Renal pelvis (tissue), 4 donors: ENCODE results near the gene EPB41L4A. TPM values are rescaled to one million over a fixed set of nuclear protein-coding genes. Genes with fewer than 3 reads are reported as not detected.

Source experiments
- DNase-seq: peaks from one replicate; pipeline ENCODE4 v3.0.0-alpha.2; 2013
- polyA plus RNA-seq, 3 donors: library from polyadenylated mRNA; unstranded; fragments of 120-200 nt; gene quantifications; one replicate each; pipeline ENCODE4 v1.2.1, GENCODE V29; 2013; ENCODE audit not compliant: insufficient read length in 3 of 3

Gene EPB41L4A
- polyA plus RNA-seq, 3 donors, result 21.4 to 32.4 (median 24.5) TPM

- DNase-seq, result peak; percentile 89
Measured at GRCh38 chr5:112160652-112161391, 258.3 kb downstream of the EPB41L4A start.

DNA sequence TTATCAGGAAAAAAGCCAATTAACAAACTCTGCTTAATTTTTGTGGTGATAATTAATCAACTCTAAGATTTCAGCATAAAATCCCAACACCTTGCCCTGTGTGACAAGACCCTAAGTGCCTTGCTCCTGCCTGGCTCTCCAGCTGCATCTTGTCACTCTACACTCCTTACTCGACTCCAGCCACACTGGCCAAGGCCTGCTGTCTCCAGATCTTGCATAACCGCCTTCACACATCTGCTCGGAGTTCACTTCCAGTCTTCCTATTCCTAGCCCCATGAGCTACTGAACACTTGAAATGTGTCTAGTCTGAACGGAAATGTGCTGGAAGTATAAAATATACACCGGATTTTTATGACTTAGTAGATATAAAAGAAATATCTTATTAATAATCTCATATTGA, 259.6 kb downstream of the EPB41L4A start:
- no peak for DNase-seq

GRCh38 chr5:112156211-112156610, 262.9 kb downstream of the EPB41L4A start:
- no peak for DNase-seq

GRCh38 chr5:112154940-112155686, 264.0 kb downstream of the EPB41L4A start:
- DNase-seq, result no peak

GRCh38 chr5:112149727-112150126, 269.4 kb downstream of the EPB41L4A start:
- no peak for DNase-seq

DNA sequence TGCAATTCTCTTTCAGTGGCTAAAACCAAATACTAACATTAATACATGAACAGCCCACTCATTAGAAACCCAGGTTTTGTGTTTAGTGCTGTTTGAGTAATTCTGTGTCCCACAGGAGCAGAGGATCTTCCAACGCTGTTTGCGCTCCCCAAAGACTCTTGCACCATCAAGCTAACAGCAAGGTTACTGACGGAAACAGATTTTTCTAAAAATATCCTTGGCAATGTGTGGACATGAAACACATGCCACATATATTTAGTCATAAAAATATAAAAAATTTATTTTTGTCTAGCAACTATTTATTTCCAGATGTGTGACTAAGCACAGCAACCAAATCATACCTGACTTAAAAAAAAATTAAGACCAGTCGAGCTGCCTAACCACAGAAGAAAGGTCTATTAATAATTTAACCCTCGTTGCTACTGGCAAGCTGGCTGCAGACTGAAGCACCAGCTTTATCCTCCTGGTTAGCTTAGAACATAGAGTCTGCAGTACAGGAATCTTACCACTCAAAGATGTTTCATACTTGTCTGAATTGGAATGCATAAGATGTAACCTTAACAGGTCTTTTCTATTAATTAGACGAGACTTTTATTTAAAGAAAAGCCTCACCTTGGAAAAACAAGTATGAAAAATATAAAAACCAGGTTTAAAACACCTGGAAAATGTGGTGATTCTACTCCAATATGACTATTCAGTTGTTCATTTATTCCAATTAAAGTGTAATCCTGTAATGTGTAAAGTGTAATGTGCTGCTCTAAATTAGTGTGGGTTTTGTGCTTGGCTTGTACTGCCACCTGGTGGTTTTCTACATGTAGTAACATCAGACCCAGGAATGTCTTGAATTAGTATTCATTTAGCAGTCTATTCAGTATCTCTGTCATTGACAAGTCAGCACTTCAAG, 272.5 kb downstream of the EPB41L4A start:
- DNase-seq, result peak; percentile 76

DNA sequence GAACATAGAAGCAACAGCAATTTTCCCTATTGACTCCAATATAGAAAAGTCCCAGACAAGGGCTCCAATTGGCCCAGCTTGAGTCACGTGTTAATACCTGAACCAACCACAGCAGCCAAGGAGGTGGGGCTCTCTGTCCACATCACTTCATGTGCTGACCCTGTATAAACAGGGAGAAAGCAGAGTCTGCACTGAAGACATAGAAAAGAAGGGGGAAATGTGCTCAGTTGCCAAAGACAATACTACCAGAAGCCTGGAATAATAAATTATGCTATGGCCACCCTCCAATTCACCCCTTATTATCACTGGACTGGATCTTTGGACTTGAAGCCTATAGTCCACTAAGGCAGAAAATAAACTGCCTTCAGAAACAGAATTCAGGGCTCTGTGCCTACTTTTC, 275.4 kb downstream of the EPB41L4A start:
- peak; percentile 48 for DNase-seq

- DNase-seq, result no peak
Measured at GRCh38 chr5:112142769-112143270, 276.3 kb downstream of the EPB41L4A start.

- DNase-seq, result no peak
Measured at GRCh38 chr5:112141582-112141981, 277.5 kb downstream of the EPB41L4A start.

DNA sequence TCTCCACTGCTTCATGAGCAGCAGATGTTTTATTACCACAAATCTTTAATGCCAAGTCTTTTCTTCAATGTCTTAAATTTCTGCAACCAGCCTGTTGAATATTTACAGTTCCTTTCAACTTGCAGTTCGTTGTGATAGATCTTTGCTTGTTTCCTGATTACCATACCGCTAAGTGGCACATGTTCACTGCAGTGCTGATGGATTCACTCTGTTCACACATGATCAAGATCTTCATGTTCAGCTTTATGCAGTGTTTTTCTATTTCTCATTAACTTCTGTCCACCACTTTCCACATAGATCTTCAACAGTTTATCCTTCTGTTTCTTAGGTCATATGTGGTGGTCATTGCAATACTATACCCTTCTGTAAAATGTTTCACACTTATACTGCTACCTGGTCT, 280.6 kb downstream of the EPB41L4A start:
- no peak for DNase-seq

- DNase-seq, result no peak
Measured at GRCh38 chr5:112136773-112137172, 282.3 kb downstream of the EPB41L4A start.

DNA sequence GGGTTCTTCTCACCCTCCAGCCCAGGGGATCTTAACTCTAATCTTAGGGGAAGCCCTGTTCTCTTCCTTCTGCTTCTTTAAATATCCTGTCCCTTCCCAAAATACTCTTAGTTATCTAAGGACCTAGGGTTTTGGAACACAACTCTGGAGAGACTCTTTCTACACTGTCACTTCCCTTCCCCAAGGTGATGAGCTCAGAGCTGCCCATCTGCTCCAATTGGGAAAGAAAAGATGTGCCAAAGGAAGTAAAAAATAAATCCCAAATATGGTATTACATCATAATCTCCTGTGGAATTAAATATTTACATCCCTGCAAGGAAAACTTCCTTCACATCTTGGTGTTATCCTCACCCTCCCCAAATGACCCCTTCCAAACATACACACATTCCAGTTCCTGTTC, 291.2 kb downstream of the EPB41L4A start:
- DNase-seq, result no peak

DNA sequence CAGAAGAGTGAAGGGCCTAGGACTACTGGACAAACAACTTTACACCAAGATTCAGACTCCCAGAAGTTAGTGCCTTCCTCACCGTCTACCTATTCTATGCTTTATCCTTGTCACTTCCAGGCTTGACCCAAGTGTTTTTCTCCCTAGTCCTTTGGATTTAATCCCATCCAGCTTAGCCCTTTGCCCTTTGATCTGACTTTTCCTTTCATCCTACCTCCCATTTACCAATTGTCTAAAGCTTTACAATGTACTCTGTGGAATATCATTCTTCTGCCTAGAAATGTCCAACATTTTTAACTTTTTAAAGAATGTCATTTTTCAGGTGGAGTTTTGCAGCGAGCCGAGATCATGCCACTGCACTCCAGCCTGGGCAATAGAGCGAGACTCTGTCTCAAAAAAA, 292.1 kb downstream of the EPB41L4A start:
- DNase-seq, result no peak

- DNase-seq, result no peak
Measured at GRCh38 chr5:112125903-112126302, 293.2 kb downstream of the EPB41L4A start.

- no peak for DNase-seq
Measured at GRCh38 chr5:112124788-112125187, 294.3 kb downstream of the EPB41L4A start.

DNA sequence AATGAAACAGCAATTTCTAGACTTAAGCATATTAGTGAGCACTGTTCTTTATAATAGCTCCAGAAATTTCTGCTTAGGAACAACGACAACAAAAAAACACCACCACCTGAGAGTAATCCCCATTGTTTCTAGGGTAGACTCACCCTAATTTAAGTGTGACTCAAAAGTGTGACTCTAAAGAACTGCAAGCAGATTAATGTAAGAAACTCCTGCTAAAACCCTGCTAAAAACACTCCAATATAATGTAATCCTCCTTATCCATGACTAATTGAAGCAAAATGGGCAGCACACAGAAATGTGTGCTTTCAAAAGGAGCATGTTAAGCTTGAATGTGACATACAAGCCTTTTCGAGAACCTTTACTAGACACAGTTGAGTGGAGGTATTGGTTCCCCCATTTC, 296.0 kb downstream of the EPB41L4A start:
- DNase-seq, result no peak

- DNase-seq, result no peak
Measured at GRCh38 chr5:112122353-112122752, 296.7 kb downstream of the EPB41L4A start.

DNA sequence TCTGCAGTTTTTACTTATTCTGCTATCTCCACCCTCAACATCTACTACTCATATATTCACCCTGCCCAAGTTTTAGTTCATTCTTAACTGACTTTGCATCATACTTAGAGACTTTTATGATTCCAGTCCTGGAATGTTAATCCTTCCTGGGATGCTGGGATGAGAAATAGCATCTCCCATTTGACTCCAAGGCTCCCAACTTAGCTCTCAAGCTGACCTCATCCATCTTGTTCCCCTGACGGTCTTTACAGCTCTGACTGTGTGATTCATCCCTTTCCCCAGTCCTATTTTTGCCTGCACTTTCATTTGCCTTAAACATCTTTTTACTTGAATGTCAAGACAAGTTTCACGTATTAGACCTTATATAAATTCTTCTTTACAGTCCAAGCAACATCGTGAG, 297.8 kb downstream of the EPB41L4A start:
- no peak for DNase-seq

- no peak for DNase-seq
Measured at GRCh38 chr5:112119969-112120368, 299.1 kb downstream of the EPB41L4A start.

DNA sequence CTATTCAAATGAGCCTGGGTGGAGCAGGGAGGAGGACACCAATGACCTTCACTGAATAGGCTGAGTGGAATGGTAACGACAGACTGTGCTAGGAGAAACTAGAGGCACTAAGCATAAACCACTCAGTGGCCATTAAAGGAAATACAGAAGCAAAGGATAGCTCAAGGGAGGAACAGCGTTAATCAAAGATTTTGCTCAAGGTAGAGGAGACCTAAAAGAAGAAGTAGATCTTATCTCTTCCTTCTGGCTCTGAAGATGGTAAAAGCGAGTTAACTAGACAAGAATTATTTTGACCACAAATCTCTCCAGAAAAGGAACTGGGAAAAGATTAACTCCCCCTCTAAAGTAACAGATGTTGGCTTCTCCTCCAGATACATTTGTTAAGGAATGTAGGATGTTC, 299.6 kb downstream of the EPB41L4A start:
- no peak for DNase-seq

DNA sequence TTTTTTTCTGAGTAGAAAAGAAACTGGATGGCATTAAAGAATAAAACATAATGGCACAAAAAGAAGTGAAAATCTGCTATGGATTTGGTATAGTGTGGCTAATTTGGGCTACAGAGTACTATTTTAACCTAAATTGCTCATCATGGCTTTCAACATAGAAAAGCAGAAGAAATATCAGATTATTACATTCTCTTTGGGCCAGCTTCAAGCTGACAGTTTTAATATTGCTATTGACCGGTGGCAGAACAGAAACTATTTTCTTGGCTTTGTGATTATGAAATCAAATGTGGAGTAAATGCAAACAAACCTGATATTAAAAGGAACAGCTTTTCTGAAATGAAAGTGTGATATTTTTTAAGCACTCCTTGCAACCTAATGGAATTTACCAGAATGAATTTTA, 301.5 kb downstream of the EPB41L4A start:
- no peak for DNase-seq

DNA sequence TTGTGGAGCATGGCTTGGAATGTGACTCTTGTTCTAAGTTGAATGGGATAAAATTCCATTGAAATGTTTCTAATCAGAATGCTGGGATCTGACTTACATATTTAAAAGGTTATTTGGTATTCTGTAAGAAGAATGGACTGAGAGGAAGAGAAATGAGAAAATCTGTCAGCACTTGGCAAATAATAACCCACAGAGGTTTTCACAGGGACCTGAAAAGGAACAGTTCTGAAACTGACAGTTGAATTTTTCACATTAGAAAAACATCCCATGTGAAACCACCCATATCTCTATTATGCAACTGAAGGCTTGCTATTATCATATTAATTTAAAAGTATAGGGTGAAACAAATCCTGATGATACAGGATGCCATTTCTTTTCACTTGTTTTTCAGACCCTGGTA, 302.7 kb downstream of the EPB41L4A start:
- no peak for DNase-seq
